HepG2 (cell line): ENCODE data around the gene CPS1. TPM values are rescaled to one million over a fixed set of nuclear protein-coding genes. Genes with fewer than 3 reads are reported as not detected.
A peak's percentile ranks its signal among the peaks of the same experiment; 100 is the strongest.

Experiments
- ARID4A ChIP-seq: sonication (generic); formaldehyde crosslinking; IDR thresholded peaks from 2 replicates; pipeline ENCODE4 v1.5.0; 2020; ENCODE audit warnings: mild to moderate bottlenecking, missing genetic modification reagents, borderline replicate concordance
- FOXA1 ChIP-seq, 2 experiments: fragments of 450-650 bp in 1 of 2; sonication (generic) in 1 of 2; formaldehyde crosslinking in 1 of 2; IDR thresholded peaks; 2 replicates each; pipeline versions ENCODE4 v1.4.0 to v1.6.1; 2016 to 2020; ENCODE audit warnings: missing genetic modification reagents in 1 of 2
- FOXP1 ChIP-seq, 2 experiments: fragments of 450-650 bp in 1 of 2; IDR thresholded peaks; 2 replicates each; pipeline ENCODE4 v1.6.1; 2017 to 2018; ENCODE audit warnings: antibody characterized with exemption in 1 of 2
- GFI1 ChIP-seq: sonication (generic); formaldehyde crosslinking; IDR thresholded peaks from 2 replicates; pipeline ENCODE4 v1.5.0; 2020; ENCODE audit warnings: missing genetic modification reagents, mild to moderate bottlenecking, borderline replicate concordance
- HMG20B ChIP-seq: conservative IDR thresholded peaks from 2 replicates; pipeline ENCODE4 v1.6.1; 2016; ENCODE audit warnings: missing genetic modification reagents, missing compliant biosample characterization
- NAIF1 ChIP-seq: sonication (generic); formaldehyde crosslinking; IDR thresholded peaks from 2 replicates; pipeline ENCODE4 v1.5.0; 2020; ENCODE audit warnings: mild to moderate bottlenecking, missing genetic modification reagents, borderline replicate concordance
- NBN ChIP-seq: fragments of 450-650 bp; conservative IDR thresholded peaks from 2 replicates; pipeline ENCODE4 v1.6.1; 2017
- SOX13 ChIP-seq, 3 experiments: fragments of 450-650 bp in 1 of 3; sonication (generic) in 1 of 3; formaldehyde crosslinking in 1 of 3; IDR thresholded peaks in 2 of 3; conservative IDR thresholded peaks in 1 of 3; 2 replicates each; pipeline versions ENCODE4 v1.5.0 to v1.6.1; 2016 to 2020; ENCODE audit warnings: antibody characterized with exemption in 1 of 3, mild to moderate bottlenecking in 1 of 3, missing compliant biosample characterization in 1 of 3, missing genetic modification reagents in 1 of 3, moderate library complexity in 1 of 3
- ZBTB38 ChIP-seq: sonication (generic); formaldehyde crosslinking; IDR thresholded peaks from 2 replicates; pipeline ENCODE4 v1.5.1; 2020; ENCODE audit warnings: mild to moderate bottlenecking, missing genetic modification reagents
- ZMAT3 ChIP-seq: sonication (generic); formaldehyde crosslinking; conservative IDR thresholded peaks from 2 replicates; pipeline ENCODE4 v1.7.0; 2021; ENCODE audit warnings: missing genetic modification reagents
- ZMYM2 ChIP-seq: sonication (generic); formaldehyde crosslinking; IDR thresholded peaks from 2 replicates; pipeline ENCODE4 v1.8.0; 2022; ENCODE audit warnings: mild to moderate bottlenecking, missing genetic modification reagents
- ZNF24 ChIP-seq: fragments of 450-650 bp; IDR thresholded peaks from 2 replicates; pipeline ENCODE4 v1.6.1; 2017; ENCODE audit warnings: antibody characterized with exemption, mild to moderate bottlenecking
- ZNF280D ChIP-seq: sonication (generic); formaldehyde crosslinking; IDR thresholded peaks from 2 replicates; pipeline ENCODE4 v1.5.1; 2020; ENCODE audit warnings: mild to moderate bottlenecking, missing genetic modification reagents
- ZNF335 ChIP-seq: sonication (generic); formaldehyde crosslinking; IDR thresholded peaks from 2 replicates; pipeline ENCODE4 v1.4.0; 2020; ENCODE audit warnings: missing genetic modification reagents
- ZNF552 ChIP-seq: sonication (generic); formaldehyde crosslinking; IDR thresholded peaks from 2 replicates; pipeline ENCODE4 v1.9.0; 2022; ENCODE audit warnings: missing genetic modification reagents, mild to moderate bottlenecking, borderline replicate concordance
- ZNF557 ChIP-seq: sonication (generic); formaldehyde crosslinking; IDR thresholded peaks from 2 replicates; pipeline ENCODE4 v1.4.0; 2020; ENCODE audit warnings: missing genetic modification reagents
- ZNF678 ChIP-seq: sonication (generic); formaldehyde crosslinking; IDR thresholded peaks from 2 replicates; pipeline ENCODE4 v1.4.0; 2020; ENCODE audit warnings: mild to moderate bottlenecking, missing genetic modification reagents
- ZNF782 ChIP-seq: sonication (generic); formaldehyde crosslinking; IDR thresholded peaks from 2 replicates; pipeline ENCODE4 v1.4.0; 2020; ENCODE audit warnings: missing genetic modification reagents, mild to moderate bottlenecking, borderline replicate concordance
- ZUFSP ChIP-seq: sonication (generic); formaldehyde crosslinking; IDR thresholded peaks from 2 replicates; pipeline ENCODE4 v1.9.0; 2021; ENCODE audit warnings: missing genetic modification reagents, mild to moderate bottlenecking, borderline replicate concordance
- polyA plus RNA-seq, 8 experiments: library from polyadenylated mRNA; depleted of rRNA in 3 of 8; stranded (reverse) in 7 of 8; unstranded in 1 of 8; fragments of >200 nt; fragmentation: Illumina TruSeq in 4 of 8; extraction: Trizol in 4 of 8; gene quantifications; 2 replicates each; pipeline versions ENCODE4 v1.2.1 to v1.2.3, GENCODE V29; 2011 to 2016; ENCODE audit warnings: low read depth in 4 of 8, missing spikeins in 1 of 8, mixed read lengths in 1 of 8; ENCODE audit not compliant: insufficient read depth in 1 of 8
- total RNA-seq, 5 experiments: library from RNA; depleted of rRNA; stranded (reverse); fragments of >200 nt; fragmentation: Illumina TruSeq; extraction: Trizol; gene quantifications; 2 replicates each; pipeline ENCODE4 v1.2.3, GENCODE V29; 2016; ENCODE audit warnings: low read depth in 1 of 5

Gene CPS1
- total and polyA plus RNA-seq, 2 of the 13 experiments (the other 11 are each of a cell fraction or from before 2014, with no cell fraction given) = 24.4 to 51.7 TPM

GRCh38 chr2:210548878-210549384 lies 7.5 kb upstream of the CPS1 start (continued):
- TF ChIP-seq NBN (no peak), FOXA1 (IDR thresholded peaks at IDR 0.05) (peak; percentile 81), FOXA1 (CRISPR knock-in tag; IDR thresholded peaks at IDR 0.05) (peak; percentile 88), ZNF335 (CRISPR knock-in tag) (peak; percentile 62; the same call in 1 of the 2 replicates), ZNF552 (CRISPR knock-in tag) (0 out of 2 replicates have a peak, but pooled peaks have one; percentile 65), SOX13 (IDR thresholded peaks at IDR 0.05) (peak; percentile 90), SOX13 (CRISPR knock-in tag; conservative IDR thresholded peaks at IDR 0.05 in 1 of 2, IDR thresholded peaks at IDR 0.05 in 1 of 2) (peak in 1 of 2 experiments; percentile 95; a peak in 2 of 4 replicates), ZBTB38 (CRISPR knock-in tag) (no peak), ZUFSP (no peak), ZNF24 (no peak), ZMYM2 (0 out of 2 replicates have a peak, but pooled peaks have one; percentile 23), NAIF1 (CRISPR knock-in tag) (no peak; the same call in 1 of the 2 replicates), ZNF280D (CRISPR knock-in tag) (peak; percentile 92), ZNF782 (CRISPR knock-in tag) (peak; percentile 26; the same call in 1 of the 2 replicates), ZMAT3 (CRISPR knock-in tag) (0 out of 2 replicates have a peak, but pooled peaks have one; percentile 39), FOXP1 (IDR thresholded peaks at IDR 0.05) (peak; percentile 78), FOXP1 (CRISPR knock-in tag; IDR thresholded peaks at IDR 0.05) (peak; percentile 99), GFI1 (CRISPR knock-in tag) (peak; percentile 87), ZNF557 (CRISPR knock-in tag) (no peak), ZNF678 (CRISPR knock-in tag) (0 out of 2 replicates have a peak, but pooled peaks have one; percentile 30), ARID4A (CRISPR knock-in tag) (peak; percentile 58; the same call in 1 of the 2 replicates), HMG20B (peak; percentile 91)
